Measurements from ENCODE around the gene INTS7. TPM values are rescaled to one million over a fixed set of nuclear protein-coding genes. Genes with fewer than 3 reads are reported as not detected.

INTS7 gene
- total and polyA plus RNA-seq, 2 of the 4 experiments (the other 2 are of a cell fraction), result 8.3 to 24.9 TPM

DNA sequence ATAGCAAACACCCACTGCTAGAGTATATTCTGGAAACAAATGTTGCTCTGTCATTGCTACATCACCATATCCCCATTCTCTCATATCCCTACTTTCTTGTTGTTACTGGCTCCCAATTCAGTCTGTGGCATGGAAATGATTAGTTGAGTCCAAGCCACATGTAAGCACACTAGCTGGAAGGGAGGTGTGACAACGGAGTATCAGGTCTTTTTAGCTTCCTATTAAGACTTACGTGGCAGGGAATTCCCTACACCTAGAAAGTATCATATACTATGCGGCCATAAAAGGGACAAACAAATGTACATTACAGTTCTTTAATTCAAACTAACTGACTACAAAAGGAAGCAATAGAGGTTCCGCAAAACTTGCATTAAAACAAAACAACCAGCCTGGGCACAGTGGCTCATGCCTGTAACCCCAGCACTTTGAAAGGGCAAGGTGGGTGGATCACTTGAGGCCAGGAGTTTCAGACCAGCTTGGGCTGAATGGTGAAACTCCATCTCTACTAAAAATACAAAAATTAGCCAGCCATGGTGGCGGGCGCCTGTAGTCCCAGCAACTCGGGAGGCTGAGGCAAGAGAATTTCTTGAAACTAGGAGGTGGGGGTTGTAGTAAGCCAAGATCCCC lies 48.6 kb downstream of the INTS7 start:
- TF ChIP-seq NFE2L2 (IDR thresholded peaks at IDR 0.05; ENCODE audit: low read depth, low read length) (no peak), BHLHE40 (IDR thresholded peaks at IDR 0.05; ENCODE audit: low read depth, low read length) (no peak), SMC3 (IDR thresholded peaks at IDR 0.05; ENCODE audit: low read depth, low read length) (no peak), RAD21 (IDR thresholded peaks at IDR 0.05; ENCODE audit: low read length) (no peak), RCOR1 (IDR thresholded peaks at IDR 0.05; ENCODE audit: insufficient replicate concordance, low read length) (no peak), CHD1 (IDR thresholded peaks at IDR 0.05; ENCODE audit: low read depth, low read length) (no peak), POLR2A (IDR thresholded peaks at IDR 0.05; ENCODE audit: low read depth, low read length) (no peak), RFX5 (IDR thresholded peaks at IDR 0.05; ENCODE audit: low read depth, low read length) (no peak), FOS (IDR thresholded peaks at IDR 0.05; ENCODE audit: low read depth, low read length) (no peak), MXI1 (IDR thresholded peaks at IDR 0.05; ENCODE audit: borderline replicate concordance, low read depth, low read length) (no peak), MAZ (IDR thresholded peaks at IDR 0.05; ENCODE audit: borderline replicate concordance, low read depth, low read length) (no peak), MAFK (IDR thresholded peaks at IDR 0.05; ENCODE audit: low read depth, low read length) (no peak), CEBPB (IDR thresholded peaks at IDR 0.05; ENCODE audit: low read depth, low read length) (no peak)
- TF ChIP-seq, protein P1, sequence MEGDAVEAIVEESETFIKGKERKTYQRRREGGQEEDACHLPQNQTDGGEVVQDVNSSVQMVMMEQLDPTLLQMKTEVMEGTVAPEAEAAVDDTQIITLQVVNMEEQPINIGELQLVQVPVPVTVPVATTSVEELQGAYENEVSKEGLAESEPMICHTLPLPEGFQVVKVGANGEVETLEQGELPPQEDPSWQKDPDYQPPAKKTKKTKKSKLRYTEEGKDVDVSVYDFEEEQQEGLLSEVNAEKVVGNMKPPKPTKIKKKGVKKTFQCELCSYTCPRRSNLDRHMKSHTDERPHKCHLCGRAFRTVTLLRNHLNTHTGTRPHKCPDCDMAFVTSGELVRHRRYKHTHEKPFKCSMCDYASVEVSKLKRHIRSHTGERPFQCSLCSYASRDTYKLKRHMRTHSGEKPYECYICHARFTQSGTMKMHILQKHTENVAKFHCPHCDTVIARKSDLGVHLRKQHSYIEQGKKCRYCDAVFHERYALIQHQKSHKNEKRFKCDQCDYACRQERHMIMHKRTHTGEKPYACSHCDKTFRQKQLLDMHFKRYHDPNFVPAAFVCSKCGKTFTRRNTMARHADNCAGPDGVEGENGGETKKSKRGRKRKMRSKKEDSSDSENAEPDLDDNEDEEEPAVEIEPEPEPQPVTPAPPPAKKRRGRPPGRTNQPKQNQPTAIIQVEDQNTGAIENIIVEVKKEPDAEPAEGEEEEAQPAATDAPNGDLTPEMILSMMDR (conservative IDR thresholded peaks at IDR 0.05; ENCODE audit: low read depth, low read length), result no peak
- TF ChIP-seq, protein P2, sequence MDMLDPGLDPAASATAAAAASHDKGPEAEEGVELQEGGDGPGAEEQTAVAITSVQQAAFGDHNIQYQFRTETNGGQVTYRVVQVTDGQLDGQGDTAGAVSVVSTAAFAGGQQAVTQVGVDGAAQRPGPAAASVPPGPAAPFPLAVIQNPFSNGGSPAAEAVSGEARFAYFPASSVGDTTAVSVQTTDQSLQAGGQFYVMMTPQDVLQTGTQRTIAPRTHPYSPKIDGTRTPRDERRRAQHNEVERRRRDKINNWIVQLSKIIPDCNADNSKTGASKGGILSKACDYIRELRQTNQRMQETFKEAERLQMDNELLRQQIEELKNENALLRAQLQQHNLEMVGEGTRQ (IDR thresholded peaks at IDR 0.05; ENCODE audit: low read depth, low read length), result no peak
- TF ChIP-seq, protein P3, sequence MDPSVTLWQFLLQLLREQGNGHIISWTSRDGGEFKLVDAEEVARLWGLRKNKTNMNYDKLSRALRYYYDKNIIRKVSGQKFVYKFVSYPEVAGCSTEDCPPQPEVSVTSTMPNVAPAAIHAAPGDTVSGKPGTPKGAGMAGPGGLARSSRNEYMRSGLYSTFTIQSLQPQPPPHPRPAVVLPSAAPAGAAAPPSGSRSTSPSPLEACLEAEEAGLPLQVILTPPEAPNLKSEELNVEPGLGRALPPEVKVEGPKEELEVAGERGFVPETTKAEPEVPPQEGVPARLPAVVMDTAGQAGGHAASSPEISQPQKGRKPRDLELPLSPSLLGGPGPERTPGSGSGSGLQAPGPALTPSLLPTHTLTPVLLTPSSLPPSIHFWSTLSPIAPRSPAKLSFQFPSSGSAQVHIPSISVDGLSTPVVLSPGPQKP (IDR thresholded peaks at IDR 0.05; ENCODE audit: borderline replicate concordance, low read depth, low read length), result no peak
- DNase-seq, result no peak
- H3K4me3 ChIP-seq (ENCODE audit: insufficient read depth, low read depth, low read length), result no peak overlapping the region

More for the DNA sequence above, 48.6 kb downstream of the INTS7 start:
- Histone ChIP-seq H3K36me3 (ENCODE audit: control insufficient read depth, insufficient read depth, low read length) (peaks cover 8% of the 10 kb centered on the region), H3K9me1 (ENCODE audit: insufficient read depth, low read length) (no peaks in the 10 kb centered on the region), H3K4me1 (ENCODE audit: control insufficient read depth, insufficient read depth, low read length) (no peaks in the 10 kb centered on the region), H3K27me3 (ENCODE audit: control insufficient read depth, insufficient read depth, low read length) (no peaks in the 10 kb centered on the region), H2BK120ac (ENCODE audit: low read depth, low read length) (no peak overlapping the region), H4K5ac (ENCODE audit: low read depth, low read length) (no peak overlapping the region), H3K79me1 (ENCODE audit: low read depth in 1 of 2, low read length in 2 of 2) (no peaks in the 10 kb centered on the region; a peak in 1 of 4 replicates), H3K4ac (ENCODE audit: low read depth, low read length) (no peak overlapping the region), H2AFZ (replicated peaks; ENCODE audit: low read length, poor library complexity) (no peak overlapping the region), H4K8ac (ENCODE audit: low read depth in 2 of 2, low read length in 2 of 2) (no peak overlapping the region), H2BK15ac (ENCODE audit: low read depth, low read length) (no peak overlapping the region), H3K4me2 (ENCODE audit: low read depth, low read length) (no peak overlapping the region), H3K9me3 (ENCODE audit: control insufficient read depth, insufficient read depth, low read length) (no peaks in the 10 kb centered on the region), H3K14ac (replicated peaks; ENCODE audit: low read depth, low read length) (no peak overlapping the region), H3K9ac (ENCODE audit: low read depth, low read length) (no peak overlapping the region), H3K23ac (ENCODE audit: low read depth, low read length) (no peak overlapping the region), H2BK5ac (ENCODE audit: low read depth, low read length, poor library complexity, severe bottlenecking) (no peak overlapping the region), H3K56ac (ENCODE audit: extremely low read depth, insufficient read depth, low read length) (no peak overlapping the region), H2BK20ac (ENCODE audit: low read depth, low read length) (no peak overlapping the region), H4K20me1 (ENCODE audit: insufficient read depth, low read length) (no peaks in the 10 kb centered on the region), H2AK5ac (ENCODE audit: low read depth, low read length) (no peak overlapping the region), H4K91ac (ENCODE audit: insufficient read depth, low read depth, low read length) (no peak overlapping the region), H3K27ac (ENCODE audit: insufficient read depth, low read length) (no peak overlapping the region), H3K18ac (ENCODE audit: low read depth, low read length) (no peak overlapping the region), H2AK9ac (replicated peaks; ENCODE audit: low read depth, low read length, poor library complexity) (no peak overlapping the region)
- intact Hi-C loops (cut with micrococcal nuclease) (no loop called here), dilution Hi-C loops (cut with HindIII; ENCODE audit: low sequenced_read_pairs, unreplicated experiment) (no loop called here), in situ Hi-C loops (cut with MboI; ENCODE audit: low sequenced_read_pairs) (no loop called here)
- ChIA-PET POLR2A (ENCODE audit: unreplicated experiment) (no interaction called here), CTCF (no interaction called here)
- no TSS peak for BruUV-seq (replicated peaks)
- WGBS, 2 experiments (ENCODE audit: extremely low coverage in 2 of 2, insufficient read length in 1 of 2), result no CpG with 5 or more reads among the region's 7 CpGs
- ATAC-seq (ENCODE audit: low read depth), result no peak

All from IMR-90 (cell line).